GM18505 (cell line): Measurements from ENCODE around the gene KRTAP9-6.
"Not testable (repeated sequence)": the region's sequence is repeated elsewhere in the genome, so short reads cannot be mapped to it uniquely, and the experiment has no call there.

Experiments
- ATAC-seq: cut with Tn5 transposase; IDR thresholded peaks from one replicate; pipeline ENCODE4 v1.9.1; 2021; ENCODE audit not compliant: unreplicated experiment
- POLR2A ChIP-seq: IDR thresholded peaks from 4 replicates; pipeline ENCODE4 v1.6.1; 2011; ENCODE audit warnings: borderline replicate concordance; ENCODE audit not compliant: insufficient read depth, insufficient read length; ENCODE audit errors: extremely low read depth

The KRTAP9-6 gene

GRCh38 chr17:41254861-41255260 lies 10.3 kb upstream of the KRTAP9-6 start:
- TF ChIP-seq POLR2A, result no peak
- ATAC-seq, result no peak

- ATAC-seq, result not testable (repeated sequence)
Measured at GRCh38 chr17:41255381-41256290, 9.5 kb upstream of the KRTAP9-6 start, which contains the start of gene KRTAP9-9. KRTAP9-9 (plus strand) TSS chr17:41255384.

- no peak for ATAC-seq
- no peak for TF ChIP-seq POLR2A
Measured at GRCh38 chr17:41256291-41256685, 8.9 kb upstream of the KRTAP9-6 start.

- no peak for ATAC-seq
- no peak for TF ChIP-seq POLR2A
Measured at GRCh38 chr17:41258406-41258805, 6.8 kb upstream of the KRTAP9-6 start.

GRCh38 chr17:41263212-41263611 lies 2.0 kb upstream of the KRTAP9-6 start:
- no peak for TF ChIP-seq POLR2A
- ATAC-seq, result no peak

GRCh38 chr17:41264599-41264998 lies 579 bp upstream of the KRTAP9-6 start:
- TF ChIP-seq POLR2A, result no peak
- no peak for ATAC-seq

- no peak for ATAC-seq
- TF ChIP-seq POLR2A, result no peak
Measured at GRCh38 chr17:41267711-41268110, 2.5 kb downstream of the KRTAP9-6 start.

GRCh38 chr17:41271323-41271722 lies 6.1 kb downstream of the KRTAP9-6 start:
- ATAC-seq, result not testable (repeated sequence)

- no peak for TF ChIP-seq POLR2A
- no peak for ATAC-seq
Measured at GRCh38 chr17:41271858-41272257, 6.7 kb downstream of the KRTAP9-6 start.

GRCh38 chr17:41275648-41276190 lies 10.5 kb downstream of the KRTAP9-6 start, which contains the start of gene KRTAP9-7:
KRTAP9-7 (plus strand) TSS chr17:41275698; CDS start chr17:41275698, 0 bp downstream.
- ATAC-seq, result not testable (repeated sequence)

GRCh38 chr17:41278176-41278955 lies 13.2 kb downstream of the KRTAP9-6 start:
- no peak for TF ChIP-seq POLR2A
- ATAC-seq, result no peak

GRCh38 chr17:41284043-41284442 lies 18.9 kb downstream of the KRTAP9-6 start:
- no peak for ATAC-seq
- TF ChIP-seq POLR2A, result no peak

- no peak for TF ChIP-seq POLR2A
- no peak for ATAC-seq
Measured at GRCh38 chr17:41284546-41284945, 19.4 kb downstream of the KRTAP9-6 start.

- ATAC-seq, result no peak
- no peak for TF ChIP-seq POLR2A
Measured at GRCh38 chr17:41287050-41287449, 21.9 kb downstream of the KRTAP9-6 start.
